UCSD-AML1 (cell line): ENCODE data around the gene GET4.

Experiments
- DNase-seq: peaks from one replicate; lab custom pipeline; 2025; ENCODE audit not compliant: unreplicated experiment; lab: John Stamatoyannopoulos, UW

Gene GET4

GRCh38 chr7:876077-876971 is at the start of gene GET4:
Gene GET4 (plus strand): TSS chr7:876554. CDS start chr7:876646, 92 bp downstream.
- DNase-seq, result peak; percentile 89

- no peak for DNase-seq
Measured at GRCh38 chr7:828793-829561, 47.4 kb upstream of the GET4 start.

- no peak for DNase-seq
Measured at GRCh38 chr7:830069-830468, 46.3 kb upstream of the GET4 start.

- no peak for DNase-seq
Measured at GRCh38 chr7:831596-832166, 44.7 kb upstream of the GET4 start.

- no peak for DNase-seq
Measured at GRCh38 chr7:832167-832967, 44.0 kb upstream of the GET4 start, which contains the start of gene SUN1. Gene SUN1 (plus strand): TSS chr7:832476. CDS start chr7:832525, 49 bp downstream.

GRCh38 chr7:832968-833424 is 43.4 kb upstream of the GET4 start:
- DNase-seq, result no peak

GRCh38 chr7:833601-834258 is 42.6 kb upstream of the GET4 start:
- no peak for DNase-seq

GRCh38 chr7:834277-834676 is 42.1 kb upstream of the GET4 start:
- no peak for DNase-seq

- no peak for DNase-seq
Measured at GRCh38 chr7:835021-835420, 41.3 kb upstream of the GET4 start.

- DNase-seq, result no peak
Measured at GRCh38 chr7:835485-836401, 40.6 kb upstream of the GET4 start.

GRCh38 chr7:836429-836828 is 39.9 kb upstream of the GET4 start:
- peak; percentile 10 for DNase-seq

GRCh38 chr7:837001-837400 is 39.4 kb upstream of the GET4 start:
- DNase-seq, result no peak

- DNase-seq, result no peak
Measured at GRCh38 chr7:840001-840600, 36.3 kb upstream of the GET4 start.

- DNase-seq, result no peak
Measured at GRCh38 chr7:841943-842342, 34.4 kb upstream of the GET4 start.

GRCh38 chr7:842431-843031 is 33.8 kb upstream of the GET4 start:
- DNase-seq, result no peak

- no peak for DNase-seq
Measured at GRCh38 chr7:843230-843629, 33.1 kb upstream of the GET4 start.

GRCh38 chr7:844043-844442 is 32.3 kb upstream of the GET4 start:
- DNase-seq, result no peak

- no peak for DNase-seq
Measured at GRCh38 chr7:844514-844913, 31.8 kb upstream of the GET4 start.
